ENCODE measurements around the gene NLRP1. TPM values are rescaled to one million over a fixed set of nuclear protein-coding genes. Genes with fewer than 3 reads are reported as not detected.
A peak's percentile ranks its signal among the peaks of the same experiment; 100 is the strongest.

The NLRP1 gene
- total and polyA plus RNA-seq, 10 of the 15 experiments (the other 5 are each of a cell fraction or from before 2014, with no cell fraction given): 2.8 to 21.8 (median 11.9) TPM

DNA sequence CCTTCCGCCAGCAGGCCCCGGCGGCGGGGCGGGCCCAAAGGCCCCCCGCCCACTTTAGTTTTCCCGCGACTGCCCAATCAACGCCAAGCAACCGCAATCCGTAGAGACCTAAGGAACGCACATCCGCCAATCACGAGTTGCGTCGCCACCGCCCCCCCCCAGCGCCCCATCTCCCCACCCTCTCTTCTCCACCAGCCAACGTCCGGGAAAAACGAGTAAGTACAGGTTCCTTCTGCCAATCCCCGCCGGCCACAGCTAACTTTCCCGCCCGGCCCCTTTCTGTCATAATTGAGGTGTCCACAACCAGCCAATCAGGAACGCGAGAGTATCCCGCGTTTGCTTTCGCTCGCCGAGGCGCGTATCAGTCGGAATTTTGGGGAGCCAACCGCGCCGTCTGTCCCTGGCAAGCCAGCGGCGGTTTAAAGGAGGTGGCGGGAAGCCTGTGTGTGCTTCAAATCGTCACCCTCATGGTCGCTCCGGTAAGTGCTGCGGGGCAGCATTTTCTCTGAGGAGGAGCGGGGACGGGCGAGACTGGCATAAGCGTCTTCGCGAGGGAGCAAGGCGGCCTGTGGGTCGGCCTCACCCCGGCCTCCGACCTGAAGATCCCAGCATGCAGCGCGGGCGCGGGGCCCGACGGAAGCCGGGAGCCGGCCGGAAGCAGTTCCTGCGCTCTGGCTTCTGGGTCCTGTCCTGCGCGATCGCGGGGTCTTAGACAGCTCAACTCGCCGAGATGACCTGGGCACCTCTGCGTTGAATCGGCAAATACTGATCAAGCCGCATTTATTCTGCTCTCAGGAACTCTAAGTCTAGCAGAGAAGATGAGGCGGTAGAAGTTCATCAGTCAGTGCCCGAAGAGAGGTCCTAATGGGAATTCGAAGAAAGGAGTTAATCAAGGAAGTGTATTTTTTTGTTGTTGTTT lies 97.8 kb downstream of the NLRP1 start, which contains the start of gene MIS12 (continued):
- TF ChIP-seq IKZF2 (IDR thresholded peaks at IDR 0.05): peak; percentile 12 to 22; a peak in 2 of 4 replicates
- no peak for TF ChIP-seq PAX8 (IDR thresholded peaks at IDR 0.05)
- TF ChIP-seq ZNF217 (IDR thresholded peaks at IDR 0.05): no peak

DNA sequence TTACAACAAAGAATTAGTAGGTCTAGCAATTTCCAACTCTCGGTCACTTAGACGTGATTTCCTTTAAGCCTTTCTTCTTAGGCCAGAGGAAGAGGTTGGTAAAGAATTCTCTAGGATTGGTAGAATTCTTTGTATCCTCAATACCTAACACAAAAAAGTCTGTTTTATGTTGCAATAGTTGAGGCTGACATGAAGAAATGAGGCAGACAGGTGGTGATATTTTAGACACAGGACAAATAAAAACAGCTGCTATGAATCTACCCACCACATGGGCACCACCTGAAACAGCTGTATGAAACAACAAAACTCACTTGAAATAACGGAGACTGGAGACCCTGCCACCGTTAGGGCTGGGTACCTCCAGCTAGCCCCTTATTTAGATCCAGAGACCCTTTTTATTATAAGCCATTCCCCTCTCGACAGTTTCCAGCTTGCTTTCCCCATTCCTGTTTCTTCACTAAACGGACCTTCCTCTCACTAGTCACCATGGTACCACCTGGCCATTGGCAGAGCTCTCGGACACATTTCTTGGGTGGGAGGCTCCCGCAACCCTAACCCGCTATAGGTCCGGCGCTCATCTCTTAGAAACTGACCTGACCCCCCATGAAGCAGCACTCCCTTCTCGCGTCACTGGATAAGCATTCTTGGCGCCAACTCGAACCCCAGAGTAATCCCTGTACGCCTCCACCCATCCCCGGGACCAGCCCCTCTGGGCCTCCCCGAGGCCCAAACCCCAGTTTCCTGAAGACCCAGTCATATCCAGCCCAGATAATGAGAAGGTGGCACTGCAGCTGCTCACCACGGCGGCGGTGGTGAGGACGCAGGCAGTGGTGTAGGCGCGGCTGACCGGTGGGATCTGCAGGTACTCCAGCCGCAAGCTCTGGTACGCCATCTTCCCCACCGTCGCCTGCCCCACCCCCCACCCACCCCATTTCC lies 98.8 kb downstream of the NLRP1 start, which contains the start of gene DERL2:
Gene DERL2, minus strand, starts transcription at position 909 of the 936 bp plus-strand sequence. Its CDS starts 17 bp downstream, at position 892.
- peak; percentile 20 for ATAC-seq
- ChIA-PET SMC1A (ENCODE audit: uncharacterized antibody, unreplicated experiment) (interaction anchor here (0.7 to 2.1 kb wide), 7 partner anchors 11 to 26 kb away, joined by 3 to 10 read pairs (median 4); partner anchors contain the start of gene DHX33), RAD21 (ENCODE audit: unreplicated experiment) (interaction anchor here (1.3 kb wide), 1 partner anchor 46 kb away, joined by 6 read pairs; the partner anchor contains the start of gene C1QBP), POLR2A (interaction anchor here (0.6 to 2.2 kb wide), 12 partner anchors 11 to 966 kb away, joined by 3 to 7 read pairs (median 4); partner anchors contain the start of genes DHX33, KIF1C, NUP88 and RNF167), CTCF (interaction anchor here (1.3 to 3.8 kb wide), 4 partner anchors 15 to 46 kb away, joined by 3 to 19 read pairs (median 6); partner anchors contain the start of gene C1QBP)
- intact Hi-C loops (cut with micrococcal nuclease; ENCODE audit: unreplicated experiment) (loop anchor here (1.0 to 2.0 kb wide), 2 partner anchors 16 to 99 kb away; partner anchors contain the start of gene NLRP1), in situ Hi-C loops (cut with MboI) (no loop called here)
- Histone ChIP-seq H2AFZ (ENCODE audit: control insufficient read depth, low read depth, low read length) (peak within 1 kb of the TSS; percentile 93), H3K4me1 (ENCODE audit: control insufficient read depth, insufficient read depth, low read length) (peaks cover 12% of the 10 kb centered on the region; the same call in 1 of the 2 replicates), H3K79me2 (ENCODE audit: control insufficient read depth, insufficient read depth, low read length) (peaks cover 49% of the 10 kb centered on the region), H4K20me1 (ENCODE audit: control insufficient read depth, insufficient read depth) (no peaks in the 10 kb centered on the region; the same call in 1 of the 2 replicates), H3K9ac (ENCODE audit: control insufficient read depth, insufficient read depth, low read length) (peak within 1 kb of the TSS; percentile 99), H3K27ac (ENCODE audit: control insufficient read depth, insufficient read depth) (peak within 1 kb of the TSS; percentile 99), H3K4me2 (ENCODE audit: control insufficient read depth, insufficient read depth) (peak within 1 kb of the TSS; percentile 90), H3K27me3 (replicated peaks in 1 of 2; ENCODE audit: control insufficient read depth in 2 of 2, insufficient read depth in 2 of 2, low read length in 1 of 2) (no peaks in the 10 kb centered on the region), H3K4me3 (peak within 1 kb of the TSS; percentile 97), H3K36me3 (ENCODE audit: control insufficient read depth in 2 of 2, insufficient read depth in 2 of 2, low read length in 1 of 2) (peaks cover 0 to 23% of the 10 kb centered on the region in 2 experiments; a peak in 2 of 4 replicates), H3K9me3 (replicated peaks; ENCODE audit: control insufficient read depth, insufficient read depth, low read length) (no peaks in the 10 kb centered on the region)
- DNase-seq (ENCODE audit: low read depth, low spot score): no peak
- TSS peak; percentile 64 for BruUV-seq (replicated peaks)
- no peak for FAIRE-seq
- 8% methylated on average over 27 of the region's 29 CpGs for WGBS (ENCODE audit: insufficient coverage, insufficient replicate concordance, low lambda C conversion rate, missing lambda C conversion rate)
- TF ChIP-seq DPF2 (IDR thresholded peaks at IDR 0.05): 0 out of 2 replicates have a peak, but pooled peaks have one; percentile 7
- 0 out of 2 replicates have a peak, but pooled peaks have one; percentile 17 for TF ChIP-seq SMARCA5 (IDR thresholded peaks at IDR 0.05)
- TF ChIP-seq BHLHE40 (IDR thresholded peaks at IDR 0.05; ENCODE audit: borderline replicate concordance in 1 of 2, low read depth in 2 of 2, low read length in 1 of 2): 0 out of 4 replicates have a peak, but pooled peaks of 1 of the 2 experiments have one; percentile 17
- peak; percentile 65; the same call in 1 of the 2 replicates for TF ChIP-seq GABPA (IDR thresholded peaks at IDR 0.05; ENCODE audit: low read depth)
- TF ChIP-seq SREBF1 (IDR thresholded peaks at IDR 0.05; ENCODE audit: low read length): no peak
- peak; percentile 72 for TF ChIP-seq BACH1 (IDR thresholded peaks at IDR 0.05; ENCODE audit: borderline replicate concordance)
- TF ChIP-seq, protein P1, sequence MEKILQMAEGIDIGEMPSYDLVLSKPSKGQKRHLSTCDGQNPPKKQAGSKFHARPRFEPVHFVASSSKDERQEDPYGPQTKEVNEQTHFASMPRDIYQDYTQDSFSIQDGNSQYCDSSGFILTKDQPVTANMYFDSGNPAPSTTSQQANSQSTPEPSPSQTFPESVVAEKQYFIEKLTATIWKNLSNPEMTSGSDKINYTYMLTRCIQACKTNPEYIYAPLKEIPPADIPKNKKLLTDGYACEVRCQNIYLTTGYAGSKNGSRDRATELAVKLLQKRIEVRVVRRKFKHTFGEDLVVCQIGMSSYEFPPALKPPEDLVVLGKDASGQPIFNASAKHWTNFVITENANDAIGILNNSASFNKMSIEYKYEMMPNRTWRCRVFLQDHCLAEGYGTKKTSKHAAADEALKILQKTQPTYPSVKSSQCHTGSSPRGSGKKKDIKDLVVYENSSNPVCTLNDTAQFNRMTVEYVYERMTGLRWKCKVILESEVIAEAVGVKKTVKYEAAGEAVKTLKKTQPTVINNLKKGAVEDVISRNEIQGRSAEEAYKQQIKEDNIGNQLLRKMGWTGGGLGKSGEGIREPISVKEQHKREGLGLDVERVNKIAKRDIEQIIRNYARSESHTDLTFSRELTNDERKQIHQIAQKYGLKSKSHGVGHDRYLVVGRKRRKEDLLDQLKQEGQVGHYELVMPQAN (conservative IDR thresholded peaks at IDR 0.05): peak; percentile 70; the same call in 1 of the 2 replicates
- TF ChIP-seq YY1 (IDR thresholded peaks at IDR 0.05; ENCODE audit: low read depth, low read length): peak; percentile 92
- TF ChIP-seq ZZZ3 (IDR thresholded peaks at IDR 0.05; ENCODE audit: control insufficient read depth, insufficient read length, low read depth): no peak
- peak; percentile 82 for TF ChIP-seq TAF1 (IDR thresholded peaks at IDR 0.05; ENCODE audit: borderline replicate concordance, low read depth, low read length)
- TF ChIP-seq POLR2A (IDR thresholded peaks at IDR 0.05; ENCODE audit: low read depth, low read length): peak; percentile 72
- TF ChIP-seq ZBED1 (IDR thresholded peaks at IDR 0.05; ENCODE audit: borderline replicate concordance): no peak
- TF ChIP-seq ZNF217 (IDR thresholded peaks at IDR 0.05): no peak
- TF ChIP-seq, protein P2, sequence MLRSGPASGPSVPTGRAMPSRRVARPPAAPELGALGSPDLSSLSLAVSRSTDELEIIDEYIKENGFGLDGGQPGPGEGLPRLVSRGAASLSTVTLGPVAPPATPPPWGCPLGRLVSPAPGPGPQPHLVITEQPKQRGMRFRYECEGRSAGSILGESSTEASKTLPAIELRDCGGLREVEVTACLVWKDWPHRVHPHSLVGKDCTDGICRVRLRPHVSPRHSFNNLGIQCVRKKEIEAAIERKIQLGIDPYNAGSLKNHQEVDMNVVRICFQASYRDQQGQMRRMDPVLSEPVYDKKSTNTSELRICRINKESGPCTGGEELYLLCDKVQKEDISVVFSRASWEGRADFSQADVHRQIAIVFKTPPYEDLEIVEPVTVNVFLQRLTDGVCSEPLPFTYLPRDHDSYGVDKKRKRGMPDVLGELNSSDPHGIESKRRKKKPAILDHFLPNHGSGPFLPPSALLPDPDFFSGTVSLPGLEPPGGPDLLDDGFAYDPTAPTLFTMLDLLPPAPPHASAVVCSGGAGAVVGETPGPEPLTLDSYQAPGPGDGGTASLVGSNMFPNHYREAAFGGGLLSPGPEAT (IDR thresholded peaks at IDR 0.05; ENCODE audit: low read depth): peak; percentile 58
